Astrocyte of the cerebellum (primary cell): ENCODE data around the gene SEMA5B.

ENCODE experiments used
- DNase-seq: peaks from one replicate; pipeline ENCODE4 v3.0.0-alpha.2; 2011; ENCODE audit warnings: low read depth
- H3K4me3 ChIP-seq: 2 replicates; pipeline ENCODE4 v1.5.1; 2011; ENCODE audit warnings: mild to moderate bottlenecking, low read depth, low read length, moderate library complexity
- CTCF ChIP-seq: IDR thresholded peaks from 2 replicates; pipeline ENCODE4 v1.5.1; 2012; ENCODE audit warnings: low read length, low read depth, moderate library complexity, mild to moderate bottlenecking; ENCODE audit errors: missing control alignments
- in situ Hi-C: cut with HindIII; loops from 2 replicates; pipeline ENCODE4 v1.10.0; 2017; ENCODE audit warnings: low sequenced_read_pairs

Gene SEMA5B

GRCh38 chr3:123002749-123003497, 24.6 kb downstream of the SEMA5B start:
- DNase-seq: no peak
- in situ Hi-C loops: no loop called here
- TF ChIP-seq CTCF: no peak
- H3K4me3 ChIP-seq: no peak overlapping the region

- in situ Hi-C loops: no loop called here
- TF ChIP-seq CTCF: no peak
- no peak for DNase-seq
- H3K4me3 ChIP-seq: no peak overlapping the region
Observed at GRCh38 chr3:123002100-123002748, 25.3 kb downstream of the SEMA5B start.

- in situ Hi-C loops: no loop called here
- no peak overlapping the region for H3K4me3 ChIP-seq
- no peak for DNase-seq
- TF ChIP-seq CTCF: no peak
Observed at GRCh38 chr3:122998856-122999255, 28.7 kb downstream of the SEMA5B start.

GRCh38 chr3:122998206-122998605, 29.4 kb downstream of the SEMA5B start:
- TF ChIP-seq CTCF: no peak
- DNase-seq: no peak
- in situ Hi-C loops: no loop called here
- H3K4me3 ChIP-seq: no peak overlapping the region

GRCh38 chr3:122996038-122996580, 31.5 kb downstream of the SEMA5B start:
- no peak for DNase-seq

GRCh38 chr3:122994954-122995353, 32.6 kb downstream of the SEMA5B start:
- in situ Hi-C loops: no loop called here
- TF ChIP-seq CTCF: no peak

More at GRCh38 chr3:122996038-122996580, 31.5 kb downstream of the SEMA5B start:
- in situ Hi-C loops: no loop called here
- H3K4me3 ChIP-seq: no peak overlapping the region
- no peak for TF ChIP-seq CTCF

More at GRCh38 chr3:122994954-122995353, 32.6 kb downstream of the SEMA5B start:
- H3K4me3 ChIP-seq: no peak overlapping the region
- DNase-seq: no peak
